ENCODE data around the gene PITX3. TPM values are rescaled to one million over a fixed set of nuclear protein-coding genes. Genes with fewer than 3 reads are reported as not detected.

Gene PITX3
- total RNA-seq, 1 donor from 2014 or later = 1.7 TPM

DNA sequence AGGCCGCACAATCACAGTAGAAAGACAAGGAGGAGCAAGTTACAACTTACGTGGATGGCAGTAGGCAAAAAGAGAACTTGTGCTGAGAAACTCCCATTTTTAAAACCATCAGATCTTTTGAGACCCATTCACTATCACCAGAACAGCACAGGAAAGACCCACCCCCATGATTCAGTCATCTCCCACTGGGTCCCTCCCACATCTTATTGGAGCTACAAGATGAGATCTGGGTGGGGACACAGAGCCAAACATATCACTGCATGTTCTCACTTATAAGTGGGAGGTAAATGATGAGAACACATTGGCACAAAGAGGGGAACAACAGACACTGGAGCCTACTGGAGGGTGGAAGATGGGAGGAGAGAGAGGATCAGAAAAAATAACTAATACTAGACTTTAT, 56.7 kb downstream of the PITX3 start:
- Mint-ChIP-seq H3K4me1 (ENCODE audit: low read depth, unreplicated experiment) (no peaks in the 10 kb centered on the region), H3K4me3 (ENCODE audit: unreplicated experiment) (no peak overlapping the region), H3K27me3 (ENCODE audit: low read depth, unreplicated experiment) (peaks cover 5% of the 10 kb centered on the region), H3K9me3 (ENCODE audit: unreplicated experiment) (peaks cover 21% of the 10 kb centered on the region), H3K27ac (ENCODE audit: unreplicated experiment) (no peak overlapping the region), H3K36me3 (ENCODE audit: low read depth, unreplicated experiment) (peaks cover 4% of the 10 kb centered on the region)
- no peak for FAIRE-seq
- Histone ChIP-seq H3K79me2 (ENCODE audit: insufficient read depth, low read length) (no peaks in the 10 kb centered on the region), H3K9me3 (ENCODE audit: insufficient read depth, low read depth, low read length) (peaks cover 5% of the 10 kb centered on the region), H3K36me3 (ENCODE audit: insufficient read depth, low read length) (no peaks in the 10 kb centered on the region), H3K27ac (ENCODE audit: low read depth, low read length) (no peak overlapping the region), H3K4me1 (ENCODE audit: insufficient read depth, low read length) (no peaks in the 10 kb centered on the region), H3K27me3 (ENCODE audit: insufficient read depth, low read length) (no peaks in the 10 kb centered on the region), H3K4me2 (ENCODE audit: low read length) (no peak overlapping the region), H3K9ac (ENCODE audit: low read length) (no peak overlapping the region), H2AFZ (ENCODE audit: low read depth, low read length) (no peak overlapping the region), H3K4me3 (ENCODE audit: insufficient read depth, low read depth, low read length) (no peak overlapping the region), H4K20me1 (ENCODE audit: insufficient read depth, low read length) (no peaks in the 10 kb centered on the region)
- TF ChIP-seq EZH2 (IDR thresholded peaks at IDR 0.05; ENCODE audit: insufficient read depth, low read length) = no peak
- TF ChIP-seq, protein P1, sequence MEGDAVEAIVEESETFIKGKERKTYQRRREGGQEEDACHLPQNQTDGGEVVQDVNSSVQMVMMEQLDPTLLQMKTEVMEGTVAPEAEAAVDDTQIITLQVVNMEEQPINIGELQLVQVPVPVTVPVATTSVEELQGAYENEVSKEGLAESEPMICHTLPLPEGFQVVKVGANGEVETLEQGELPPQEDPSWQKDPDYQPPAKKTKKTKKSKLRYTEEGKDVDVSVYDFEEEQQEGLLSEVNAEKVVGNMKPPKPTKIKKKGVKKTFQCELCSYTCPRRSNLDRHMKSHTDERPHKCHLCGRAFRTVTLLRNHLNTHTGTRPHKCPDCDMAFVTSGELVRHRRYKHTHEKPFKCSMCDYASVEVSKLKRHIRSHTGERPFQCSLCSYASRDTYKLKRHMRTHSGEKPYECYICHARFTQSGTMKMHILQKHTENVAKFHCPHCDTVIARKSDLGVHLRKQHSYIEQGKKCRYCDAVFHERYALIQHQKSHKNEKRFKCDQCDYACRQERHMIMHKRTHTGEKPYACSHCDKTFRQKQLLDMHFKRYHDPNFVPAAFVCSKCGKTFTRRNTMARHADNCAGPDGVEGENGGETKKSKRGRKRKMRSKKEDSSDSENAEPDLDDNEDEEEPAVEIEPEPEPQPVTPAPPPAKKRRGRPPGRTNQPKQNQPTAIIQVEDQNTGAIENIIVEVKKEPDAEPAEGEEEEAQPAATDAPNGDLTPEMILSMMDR (IDR thresholded peaks at IDR 0.05; ENCODE audit: insufficient read depth, low read depth, low read length) = no peak
- DNase-seq (ENCODE audit: low read depth) = no peak

Other genes starting within 250 kb of the PITX3 start
- gene ARMH3, start 185.3 kb downstream of the PITX3 start, total RNA-seq = 20.0 and 22.6 TPM in 2 replicates
- gene HPS6, start 176.2 kb downstream of the PITX3 start, total RNA-seq = 23.0 and 24.4 TPM in 2 replicates
- gene LDB1, start 121.1 kb downstream of the PITX3 start, total RNA-seq = 126 and 134 TPM in 2 replicates
- gene PPRC1, start 108.5 kb downstream of the PITX3 start, total RNA-seq = 54.1 and 56.9 TPM in 2 replicates
- gene NOLC1, start 89.1 kb downstream of the PITX3 start, total RNA-seq = 84.1 and 92.9 TPM in 2 replicates
- 0.48 and 0.62 TPM in 2 replicates for gene ELOVL3, start 15.2 kb downstream of the PITX3 start, total RNA-seq
- 72.8 and 75.2 TPM in 2 replicates for gene GBF1, start 4.0 kb upstream of the PITX3 start, total RNA-seq
- 35.7 and 39.9 TPM in 2 replicates for gene NFKB2, start 154.2 kb upstream of the PITX3 start, total RNA-seq
- 8.8 and 11.7 TPM in 2 replicates for gene PSD, start 177.3 kb upstream of the PITX3 start, total RNA-seq
- gene FBXL15, start 179.3 kb upstream of the PITX3 start, total RNA-seq = 8.6 and 11.0 TPM in 2 replicates
- 46.9 and 49.1 TPM in 2 replicates for gene CUEDC2, start 191.1 kb upstream of the PITX3 start, total RNA-seq
- gene C10orf95, start 210.0 kb upstream of the PITX3 start, total RNA-seq = 0.19 and 0.20 TPM in 2 replicates